Sigmoid colon (tissue), 4 donors: ENCODE data around the gene RUSF1.

Experiments used
- CTCF ChIP-seq, 4 experiments: fragments of 450-650 bp in 3 of 4; fragments of 200-600 bp in 1 of 4; IDR thresholded peaks; one replicate each; pipeline ENCODE4 v1.5.1; 2016 to 2019; ENCODE audit warnings: antibody characterized with exemption in 4 of 4, mild to moderate bottlenecking in 3 of 4, moderate library complexity in 2 of 4
- EP300 ChIP-seq, 4 donors: sonication (generic); formaldehyde crosslinking; IDR thresholded peaks; one replicate each; pipeline ENCODE4 v1.6.1; 2017; ENCODE audit warnings: antibody characterized with exemption in 4 of 4
- POLR2A ChIP-seq, 2 donors: fragments of 450-650 bp; IDR thresholded peaks; one replicate each; pipeline ENCODE4 v1.6.1; 2016; ENCODE audit warnings: antibody characterized with exemption in 2 of 2, mild to moderate bottlenecking in 2 of 2, moderate library complexity in 2 of 2
- POLR2AphosphoS5 ChIP-seq, 4 donors: sonication (generic); formaldehyde crosslinking; IDR thresholded peaks; one replicate each; pipeline ENCODE4 v1.6.1; 2017; ENCODE audit warnings: antibody characterized with exemption in 4 of 4

- TF ChIP-seq CTCF (IDR thresholded peaks at IDR 0.05) = no peak
- no peak for TF ChIP-seq POLR2AphosphoS5 (IDR thresholded peaks at IDR 0.05)
- TF ChIP-seq POLR2A (IDR thresholded peaks at IDR 0.05) = no peak
- no peak for TF ChIP-seq EP300 (IDR thresholded peaks at IDR 0.05)
Observed at GRCh38 chr16:31483081-31483480, 25.1 kb downstream of the RUSF1 start, which contains the start of gene SLC5A2.
